Cardiac fibroblast (primary cell): ENCODE results near the gene ANKRD40CL.

ENCODE experiments used
- DNase-seq, 2 donors: peaks; one replicate each; pipeline versions ENCODE4 v3.0.0 to v3.0.0-alpha.2; 2010; ENCODE audit warnings: low read depth in 2 of 2
- H3K4me3 ChIP-seq, 2 donors: replicated peaks in 1 of 2; 1 replicate in 1 of 2; 2 replicates in 1 of 2; pipeline ENCODE4 v1.5.1; 2011; ENCODE audit warnings: low read depth in 2 of 2, low read length in 2 of 2, mild to moderate bottlenecking in 2 of 2, moderate library complexity in 1 of 2
- TF ChIP-seq, protein P1 (sequence below): IDR thresholded peaks from one replicate; pipeline ENCODE4 v1.5.1; 2011; ENCODE audit warnings: low read depth, mild to moderate bottlenecking, low read length, inconsistent platforms

ANKRD40CL gene

DNA sequence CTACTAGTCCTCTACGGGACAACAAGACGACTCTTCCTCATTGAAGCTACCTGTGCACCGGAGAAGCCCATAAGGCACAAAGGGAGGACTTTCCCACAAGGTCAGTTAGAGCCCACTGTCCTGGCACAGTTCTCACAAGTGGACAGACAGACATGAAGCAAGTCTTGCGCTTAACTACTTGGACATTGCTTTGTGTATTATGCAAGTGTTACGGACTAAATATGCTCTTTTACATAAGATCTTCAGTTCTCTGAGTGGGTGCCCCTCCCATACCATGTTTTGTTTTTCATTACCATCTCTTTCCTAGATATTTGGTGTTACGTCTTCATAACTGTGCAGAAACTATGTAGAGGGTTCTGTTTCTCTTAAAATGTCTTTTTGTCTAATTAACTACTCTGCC is 18.1 kb downstream of the ANKRD40CL start:
- TF ChIP-seq, protein P1, sequence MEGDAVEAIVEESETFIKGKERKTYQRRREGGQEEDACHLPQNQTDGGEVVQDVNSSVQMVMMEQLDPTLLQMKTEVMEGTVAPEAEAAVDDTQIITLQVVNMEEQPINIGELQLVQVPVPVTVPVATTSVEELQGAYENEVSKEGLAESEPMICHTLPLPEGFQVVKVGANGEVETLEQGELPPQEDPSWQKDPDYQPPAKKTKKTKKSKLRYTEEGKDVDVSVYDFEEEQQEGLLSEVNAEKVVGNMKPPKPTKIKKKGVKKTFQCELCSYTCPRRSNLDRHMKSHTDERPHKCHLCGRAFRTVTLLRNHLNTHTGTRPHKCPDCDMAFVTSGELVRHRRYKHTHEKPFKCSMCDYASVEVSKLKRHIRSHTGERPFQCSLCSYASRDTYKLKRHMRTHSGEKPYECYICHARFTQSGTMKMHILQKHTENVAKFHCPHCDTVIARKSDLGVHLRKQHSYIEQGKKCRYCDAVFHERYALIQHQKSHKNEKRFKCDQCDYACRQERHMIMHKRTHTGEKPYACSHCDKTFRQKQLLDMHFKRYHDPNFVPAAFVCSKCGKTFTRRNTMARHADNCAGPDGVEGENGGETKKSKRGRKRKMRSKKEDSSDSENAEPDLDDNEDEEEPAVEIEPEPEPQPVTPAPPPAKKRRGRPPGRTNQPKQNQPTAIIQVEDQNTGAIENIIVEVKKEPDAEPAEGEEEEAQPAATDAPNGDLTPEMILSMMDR, result no peak

DNA sequence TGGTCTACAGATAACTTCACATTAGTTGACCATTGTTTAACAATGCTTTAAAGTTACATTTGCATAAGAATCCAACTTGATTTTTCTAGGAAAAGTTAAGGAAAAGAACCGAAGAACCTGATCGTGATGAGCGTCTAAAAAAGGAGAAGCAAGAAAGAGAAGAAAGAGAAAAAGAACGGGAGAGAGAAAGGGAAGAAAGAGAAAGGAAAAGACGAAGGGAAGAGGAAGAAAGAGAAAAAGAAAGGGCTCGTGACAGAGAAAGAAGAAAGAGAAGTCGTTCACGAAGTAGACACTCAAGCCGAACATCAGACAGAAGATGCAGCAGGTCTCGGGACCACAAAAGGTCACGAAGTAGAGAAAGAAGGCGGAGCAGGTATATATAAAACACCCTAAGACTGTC is 21.7 kb downstream of the ANKRD40CL start:
- DNase-seq, result no peak
- TF ChIP-seq, protein P1, result no peak
- no peak overlapping the region for H3K4me3 ChIP-seq

More for the DNA sequence above, 18.1 kb downstream of the ANKRD40CL start:
- no peak for DNase-seq
- no peak overlapping the region for H3K4me3 ChIP-seq

DNA sequence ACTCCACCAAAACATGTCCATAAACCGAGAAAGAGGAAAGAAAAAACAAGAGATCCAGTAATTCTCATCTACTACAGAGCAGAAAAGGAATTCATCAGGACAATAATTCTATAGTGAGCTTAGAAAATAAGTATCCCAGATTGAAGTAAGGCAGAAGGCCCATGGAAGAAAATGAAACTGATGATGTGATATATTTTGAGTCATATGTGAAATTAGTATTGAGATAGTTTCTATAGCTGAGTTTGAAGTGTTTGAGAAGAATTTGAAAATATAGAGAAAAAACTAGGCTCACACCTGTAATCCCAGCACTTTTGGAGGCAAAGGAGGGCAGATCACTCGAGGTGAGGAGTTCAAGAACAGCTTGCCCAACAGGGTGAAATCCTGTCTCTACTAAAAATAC is 28.2 kb downstream of the ANKRD40CL start:
- no peak for DNase-seq
- TF ChIP-seq, protein P1, result no peak
- H3K4me3 ChIP-seq, result no peak overlapping the region

GRCh38 chr17:50737118-50737698 is 30.1 kb downstream of the ANKRD40CL start:
- TF ChIP-seq, protein P1, result no peak
- no peak for DNase-seq
- no peak overlapping the region for H3K4me3 ChIP-seq

DNA sequence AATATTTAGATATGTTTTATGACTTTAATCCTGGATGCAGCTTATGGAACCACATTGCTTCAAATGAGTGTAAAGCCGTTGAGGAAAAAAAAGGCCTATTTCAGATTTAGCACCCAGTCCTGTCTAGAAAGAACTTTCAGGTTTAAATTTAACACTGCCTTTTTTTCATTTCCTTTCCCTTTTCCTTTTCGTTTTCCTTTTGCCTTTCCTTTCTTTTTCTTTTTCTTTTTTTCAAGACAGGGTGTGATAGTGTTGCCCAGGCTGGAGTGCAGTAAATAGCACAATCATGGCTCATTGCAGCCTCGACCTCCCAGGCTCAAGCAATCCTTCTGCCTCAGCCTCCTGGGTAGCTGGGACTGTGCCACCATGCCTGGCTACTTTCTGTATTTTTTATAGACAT is 32.0 kb downstream of the ANKRD40CL start:
- no peak for DNase-seq
- H3K4me3 ChIP-seq, result no peak overlapping the region
- TF ChIP-seq, protein P1, result no peak

DNA sequence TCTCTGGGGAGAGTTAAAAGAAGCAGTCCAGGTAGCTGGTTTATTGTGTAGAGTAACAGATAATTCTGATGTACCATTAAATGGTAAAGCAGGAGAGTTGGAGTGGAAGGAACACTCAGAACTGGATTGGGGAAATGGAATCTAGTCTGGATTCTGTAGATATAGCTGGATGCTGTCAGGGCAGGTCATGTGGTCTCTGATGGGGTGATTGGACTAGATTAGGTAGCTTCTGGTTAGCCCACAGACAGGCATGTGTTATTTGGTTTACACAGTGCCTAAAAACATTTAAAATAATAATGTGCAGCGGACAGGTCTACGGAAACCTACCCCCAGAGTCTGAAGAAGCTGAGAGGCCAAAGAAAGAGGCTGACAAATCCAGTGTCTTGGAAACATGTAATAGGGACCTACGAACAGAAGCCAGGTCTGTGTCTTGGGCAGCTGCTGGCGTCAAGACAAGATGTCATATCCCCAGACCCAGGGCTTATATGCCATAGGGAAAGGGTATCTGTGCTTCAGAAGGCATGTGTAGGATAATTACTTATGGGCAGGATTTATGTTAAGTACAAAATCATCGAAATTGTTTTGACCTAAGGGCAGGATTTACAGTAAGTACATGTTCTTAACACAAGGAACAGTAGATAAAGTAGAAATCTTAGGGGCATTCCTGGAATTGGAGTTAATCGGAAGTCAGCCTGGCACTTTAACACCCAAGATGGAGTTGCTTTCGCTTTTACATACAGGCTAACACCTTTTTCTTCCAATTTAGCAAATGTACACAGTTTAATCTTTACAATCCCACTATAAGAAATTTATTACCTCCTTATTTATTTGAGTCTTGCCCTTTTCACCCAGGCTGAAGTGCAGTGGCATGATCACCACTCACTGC is 35.5 kb downstream of the ANKRD40CL start:
- TF ChIP-seq, protein P1, result no peak
- DNase-seq, result no peak
- H3K4me3 ChIP-seq, result no peak overlapping the region
